ENCODE results near the gene NUP153.

GRCh38 chr6:17606606-17607005 is 100.1 kb downstream of the NUP153 start:
- no peak for TF ChIP-seq CTCF (IDR thresholded peaks at IDR 0.05)
- no peak for TF ChIP-seq POLR2A (IDR thresholded peaks at IDR 0.05)

Data from lower leg skin (tissue), 3 donors.